HG03521 (cell line): Measurements from ENCODE around the gene NLRP13.
"Not testable (repeated sequence)": the region's sequence is repeated elsewhere in the genome, so short reads cannot be mapped to it uniquely, and the experiment has no call there.

Experiments used
- ATAC-seq: cut with Tn5 transposase; IDR thresholded peaks from one replicate; pipeline ENCODE4 v1.9.1; 2021; ENCODE audit warnings: mild to moderate bottlenecking, moderate library complexity; ENCODE audit not compliant: unreplicated experiment

The NLRP13 gene

DNA sequence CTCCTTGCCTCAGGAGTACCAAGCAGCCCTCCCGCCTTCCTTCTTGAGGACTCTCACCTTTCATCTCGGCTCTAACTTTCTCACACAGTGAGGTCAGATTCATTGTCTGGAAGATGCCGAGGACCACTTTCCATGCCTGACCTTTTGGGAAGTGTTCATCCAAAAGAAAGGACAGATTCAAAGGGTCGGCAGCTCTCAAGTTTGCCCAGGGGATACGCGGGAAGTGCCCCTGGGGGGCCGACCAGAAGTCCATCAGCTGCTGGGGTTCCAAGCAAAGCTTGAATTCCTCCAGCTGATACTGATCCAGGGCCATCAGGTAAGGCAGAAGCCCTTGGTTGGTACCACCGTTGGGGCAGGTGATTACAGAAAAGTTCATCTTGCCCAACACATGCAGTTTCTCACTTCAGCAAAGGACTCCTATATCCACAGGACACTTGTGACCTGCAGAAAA, at the start of gene NLRP13:
Gene NLRP13 (minus strand): TSS at position 401 of the 451 bp plus-strand sequence. CDS start 25 bp downstream, at position 376.
- ATAC-seq = no peak

DNA sequence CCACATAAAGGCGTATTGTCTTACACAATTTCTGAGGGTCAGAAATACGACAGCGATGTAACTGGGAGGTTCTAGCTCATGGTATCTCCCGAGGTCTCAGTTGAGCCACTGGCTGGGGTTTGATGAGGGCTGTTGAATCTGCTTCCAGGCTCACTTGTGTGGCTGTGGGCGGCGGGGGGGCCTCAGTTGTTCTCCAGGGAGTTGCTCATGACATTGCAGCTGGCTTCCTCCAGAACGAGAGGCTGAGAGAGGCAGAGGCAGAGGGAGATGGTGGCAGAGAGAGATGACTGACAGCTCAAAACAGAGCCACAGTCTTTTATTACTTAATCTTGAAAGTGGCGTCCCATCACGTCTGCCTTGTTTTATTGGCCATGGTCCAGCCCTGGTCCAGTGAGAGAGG, 48.3 kb upstream of the NLRP13 start:
- ATAC-seq = no peak

DNA sequence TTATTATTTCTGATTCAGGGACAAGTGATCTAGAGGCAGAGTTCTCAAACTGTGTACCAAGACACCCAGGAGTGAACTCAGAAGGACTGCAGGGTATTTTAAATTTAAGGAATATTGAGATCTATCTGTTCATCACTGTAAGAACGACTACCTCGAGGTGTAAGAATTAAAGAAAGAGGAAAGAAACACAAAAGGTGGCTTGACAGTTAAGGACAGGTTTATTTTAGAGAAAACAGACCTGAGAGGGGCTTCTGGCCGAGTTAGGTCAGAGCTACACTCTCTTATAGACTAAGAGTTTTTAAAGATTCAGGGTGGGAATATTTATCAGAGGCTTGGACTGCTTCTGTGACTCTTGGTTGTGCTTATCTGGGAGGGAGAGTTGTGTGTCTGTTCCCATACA, 41.8 kb upstream of the NLRP13 start:
- no peak for ATAC-seq

DNA sequence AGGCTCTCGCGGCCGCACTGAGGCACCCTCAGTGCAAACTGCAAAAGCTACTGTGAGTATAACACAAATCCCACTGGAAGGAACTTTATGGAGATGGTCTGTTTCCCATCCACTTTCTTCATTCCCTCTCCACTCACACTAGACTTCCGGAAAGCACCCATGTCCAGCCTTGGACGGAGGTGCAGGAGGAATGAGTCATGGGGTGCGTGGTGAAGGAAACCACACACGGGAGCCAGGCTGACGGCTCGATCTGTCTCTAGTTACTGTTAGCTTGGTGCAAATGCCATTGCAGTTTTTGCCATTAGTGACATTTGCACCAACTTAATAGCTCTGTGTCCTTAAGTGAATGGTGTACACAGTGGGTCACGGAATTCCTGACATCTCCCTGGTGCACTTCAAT, 30.1 kb upstream of the NLRP13 start:
- no peak for ATAC-seq

DNA sequence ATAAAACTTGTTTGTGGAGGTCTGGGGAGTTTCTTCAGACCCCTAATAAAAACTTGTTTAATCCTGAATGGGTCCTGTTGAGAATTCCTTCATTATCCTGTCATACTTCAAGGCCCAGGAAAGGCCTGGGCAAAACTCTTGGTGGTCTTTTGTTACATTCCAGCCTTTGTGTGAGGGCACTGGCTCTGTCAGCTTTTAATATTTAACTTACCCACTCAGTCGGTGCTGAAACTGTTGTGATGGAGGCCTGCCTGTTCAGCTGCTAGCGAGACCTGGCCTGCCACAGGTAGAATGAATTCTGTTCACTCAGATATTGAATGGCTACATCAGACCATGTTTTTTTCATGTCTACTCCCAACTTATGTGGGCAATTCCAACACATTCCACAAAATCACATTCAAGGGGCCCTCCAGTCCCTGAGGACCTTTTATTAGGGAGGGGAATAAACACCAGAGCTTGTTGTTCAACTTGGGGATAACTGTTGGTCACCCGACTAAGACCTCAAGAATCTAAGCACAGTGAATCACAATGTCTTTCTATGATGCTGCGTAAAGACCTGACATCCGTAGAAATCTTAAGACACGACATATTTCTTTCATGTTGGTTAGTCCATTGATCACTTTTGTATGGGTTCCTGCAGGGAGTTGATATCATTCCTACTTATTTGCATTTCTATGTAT, 28.0 kb upstream of the NLRP13 start:
- ATAC-seq = no peak

- ATAC-seq = no peak
Measured at GRCh38 chr19:55958356-55958755, 26.2 kb upstream of the NLRP13 start.

DNA sequence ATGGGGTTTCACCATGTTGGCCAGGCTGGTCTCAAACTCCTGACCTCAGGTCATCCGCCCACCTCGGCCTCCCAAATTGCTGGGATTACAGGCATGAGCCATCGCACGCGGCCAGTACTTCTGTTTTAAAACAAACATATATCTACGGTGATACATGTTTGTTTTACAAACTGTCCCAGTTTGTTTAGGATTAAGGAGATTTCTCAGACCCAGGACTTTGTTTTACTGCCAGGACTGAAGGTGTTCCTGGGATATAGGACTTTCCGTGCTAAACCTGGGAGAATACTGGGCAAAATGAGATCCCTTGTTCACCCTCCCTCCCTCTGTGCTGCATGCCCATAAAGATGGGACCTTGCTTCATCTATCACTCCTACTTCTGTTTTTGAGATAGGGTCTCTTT, 24.3 kb upstream of the NLRP13 start:
- ATAC-seq = no peak

- not testable (repeated sequence) for ATAC-seq
Measured at GRCh38 chr19:55950566-55950965, 18.4 kb upstream of the NLRP13 start.

DNA sequence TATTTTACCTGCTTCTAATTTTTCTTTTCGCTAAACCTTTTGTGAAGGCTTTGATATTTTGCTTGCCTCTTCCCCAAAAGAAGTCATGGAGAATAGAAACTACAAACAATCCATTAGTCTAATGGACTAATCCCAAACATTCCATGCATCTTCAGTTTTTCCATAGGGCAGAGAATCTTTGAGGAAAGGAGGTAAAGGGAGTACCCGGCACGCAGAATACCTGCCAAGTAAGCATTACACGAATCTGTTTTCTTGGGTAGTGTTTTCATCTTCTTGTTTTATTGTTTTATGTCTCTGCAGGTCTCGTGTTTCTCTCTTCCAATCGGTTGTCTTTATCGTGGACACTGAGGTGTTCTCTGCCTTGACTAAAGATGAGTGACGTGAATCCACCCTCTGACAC, 15.4 kb upstream of the NLRP13 start, which contains the start of gene NLRP8:
Gene NLRP8 (plus strand): TSS at position 301 of the 400 bp plus-strand sequence.
- ATAC-seq = no peak

GRCh38 chr19:55940306-55940705, 8.2 kb upstream of the NLRP13 start:
- no peak for ATAC-seq

GRCh38 chr19:55939206-55939605, 7.1 kb upstream of the NLRP13 start:
- ATAC-seq = no peak

DNA sequence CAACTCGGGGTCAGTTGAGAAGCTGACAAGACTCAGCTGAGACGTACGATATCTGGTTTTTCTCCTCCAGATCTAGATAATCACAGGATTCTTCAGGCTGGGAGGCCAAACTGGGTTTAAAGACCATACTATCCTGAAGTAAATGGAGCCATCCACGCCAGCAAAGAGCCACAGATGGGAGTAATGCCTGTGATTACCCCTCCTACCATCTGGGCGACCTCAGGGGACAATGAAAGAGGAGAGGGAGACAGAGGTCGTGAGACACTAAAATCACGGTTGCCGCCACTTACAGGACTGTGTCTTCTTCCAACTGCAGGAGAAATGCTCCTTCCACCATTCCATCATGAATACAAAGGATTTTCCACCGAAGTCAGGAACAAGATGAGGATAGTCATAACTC, 3.1 kb upstream of the NLRP13 start:
- ATAC-seq = no peak

DNA sequence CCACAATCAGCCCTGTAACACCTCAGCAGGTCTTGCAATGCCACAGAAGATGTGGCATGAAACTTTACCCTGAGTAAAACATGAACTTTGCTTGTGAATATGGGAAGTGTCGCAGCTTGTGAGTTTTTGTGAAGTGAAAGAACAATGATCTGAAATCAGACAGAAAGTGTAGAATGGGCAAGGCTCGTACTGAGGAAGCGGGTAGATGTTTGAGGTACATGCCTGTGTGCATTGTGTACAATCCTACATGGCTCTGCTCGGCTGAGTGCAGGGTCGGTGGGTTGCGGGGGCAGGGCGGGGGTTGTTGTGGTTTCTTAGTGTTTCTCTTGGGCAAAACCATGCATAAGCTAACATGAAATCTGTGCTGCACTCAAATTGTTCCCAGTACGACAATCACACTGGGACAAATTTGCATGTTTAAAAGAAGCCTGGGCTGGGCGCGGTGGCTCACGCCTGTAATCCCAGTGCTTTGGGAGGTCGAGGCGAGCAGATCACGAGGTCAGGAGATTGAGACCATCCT, 1.1 kb downstream of the NLRP13 start:
- ATAC-seq = no peak

DNA sequence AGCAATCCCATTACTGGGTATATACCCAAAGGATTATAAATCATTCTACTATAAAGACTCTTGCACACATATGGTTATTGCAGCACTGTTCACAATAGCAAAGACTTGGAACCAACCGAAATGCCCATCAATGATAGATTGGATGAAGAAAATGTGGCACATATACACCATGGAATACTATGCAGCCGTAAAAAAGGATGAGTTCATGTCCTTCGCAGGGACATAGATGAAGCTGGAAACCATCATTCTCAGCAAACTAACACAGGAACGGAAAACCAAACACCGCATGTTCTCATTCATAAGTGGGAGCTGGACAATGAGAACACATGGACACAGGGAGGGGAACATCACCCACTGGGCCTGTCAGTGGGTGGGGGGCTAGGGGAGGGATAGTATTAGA, 2.9 kb downstream of the NLRP13 start:
- ATAC-seq = not testable (repeated sequence)

- ATAC-seq = no peak
Measured at GRCh38 chr19:55927991-55928390, 4.1 kb downstream of the NLRP13 start.

GRCh38 chr19:55923556-55923955, 8.6 kb downstream of the NLRP13 start:
- ATAC-seq = no peak

GRCh38 chr19:55913643-55914268, 18.4 kb downstream of the NLRP13 start:
- ATAC-seq = no peak

DNA sequence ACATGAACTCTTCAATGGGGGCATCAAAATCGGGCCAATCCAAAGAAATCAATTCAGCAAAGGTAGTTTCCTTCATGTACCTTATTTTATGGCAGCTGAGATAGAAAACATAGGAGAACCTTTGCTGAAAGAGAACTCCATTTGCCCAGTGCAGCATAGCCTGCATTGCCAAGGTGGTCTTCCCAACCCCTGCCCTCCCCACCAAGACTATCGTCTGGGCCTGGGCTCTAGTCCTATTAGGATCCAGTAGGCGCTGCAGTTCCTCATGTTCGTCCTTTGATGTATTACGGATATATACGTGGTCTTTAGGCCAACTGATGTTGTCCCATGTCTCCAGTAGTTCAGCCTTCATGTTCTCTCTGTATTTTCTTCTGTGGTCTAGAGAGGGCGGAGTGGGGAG, 19.2 kb downstream of the NLRP13 start:
- no peak for ATAC-seq

GRCh38 chr19:55909801-55910200, 22.3 kb downstream of the NLRP13 start:
- ATAC-seq = no peak

- ATAC-seq = no peak
Measured at GRCh38 chr19:55907746-55908145, 24.4 kb downstream of the NLRP13 start.

DNA sequence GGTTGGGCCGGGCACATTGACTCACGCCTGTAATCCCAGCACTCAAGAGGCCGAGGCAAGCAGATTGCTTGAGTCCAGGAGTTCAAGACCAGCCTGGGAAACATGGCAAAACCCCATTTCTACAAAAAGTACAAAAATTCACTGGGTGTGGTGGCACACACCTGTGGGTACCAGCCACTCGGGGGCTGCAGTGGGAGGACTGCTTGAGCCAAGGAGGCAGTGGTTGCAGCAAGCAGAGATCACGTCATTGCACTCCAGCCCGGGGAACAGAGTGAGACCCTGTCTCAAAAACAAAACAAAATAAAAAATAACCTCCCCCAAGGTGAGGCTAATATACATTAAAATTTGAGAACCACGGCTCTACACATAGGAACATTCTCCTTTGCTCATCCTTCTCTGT, 24.9 kb downstream of the NLRP13 start:
- ATAC-seq = no peak

GRCh38 chr19:55902080-55902751, 29.9 kb downstream of the NLRP13 start:
- no peak for ATAC-seq
